HFF-Myc (cell line): ENCODE results near the gene TDRD1.

Source experiments
- DNase-seq: peaks from one replicate; pipeline ENCODE4 v3.0.0-alpha.2; 2011; ENCODE audit warnings: low read depth; ENCODE audit errors: extremely low read depth
- H3K4me3 ChIP-seq: replicated peaks from 2 replicates; pipeline ENCODE4 v1.5.1; 2011; ENCODE audit warnings: low read depth, mild to moderate bottlenecking, control low read depth, low read length
- TF ChIP-seq, protein P1 (sequence below): IDR thresholded peaks from 2 replicates; pipeline ENCODE4 v1.5.1; 2012; ENCODE audit warnings: mild to moderate bottlenecking, low read depth, low read length, control low read depth; ENCODE audit errors: missing control alignments

The TDRD1 gene

DNA sequence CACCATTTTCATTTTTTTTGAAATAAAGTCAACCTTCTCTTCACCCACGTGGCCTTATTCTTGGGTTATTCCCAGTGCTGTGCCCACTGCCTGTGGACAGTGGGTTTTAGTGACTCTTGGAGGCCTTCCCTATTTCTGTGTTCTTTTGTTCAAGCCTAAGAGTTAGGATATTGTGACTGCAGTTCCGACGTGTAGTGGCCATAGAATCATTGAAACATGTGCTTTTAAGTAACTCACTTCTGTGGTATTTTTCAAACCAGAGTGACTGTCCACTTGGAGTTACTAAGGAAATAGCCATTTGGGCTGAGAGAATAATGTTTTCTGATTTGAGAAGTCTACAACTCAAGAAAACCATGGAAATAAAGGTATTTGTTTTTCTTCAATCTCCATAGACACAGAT, 23.7 kb downstream of the TDRD1 start:
- no peak overlapping the region for H3K4me3 ChIP-seq
- TF ChIP-seq, protein P1, sequence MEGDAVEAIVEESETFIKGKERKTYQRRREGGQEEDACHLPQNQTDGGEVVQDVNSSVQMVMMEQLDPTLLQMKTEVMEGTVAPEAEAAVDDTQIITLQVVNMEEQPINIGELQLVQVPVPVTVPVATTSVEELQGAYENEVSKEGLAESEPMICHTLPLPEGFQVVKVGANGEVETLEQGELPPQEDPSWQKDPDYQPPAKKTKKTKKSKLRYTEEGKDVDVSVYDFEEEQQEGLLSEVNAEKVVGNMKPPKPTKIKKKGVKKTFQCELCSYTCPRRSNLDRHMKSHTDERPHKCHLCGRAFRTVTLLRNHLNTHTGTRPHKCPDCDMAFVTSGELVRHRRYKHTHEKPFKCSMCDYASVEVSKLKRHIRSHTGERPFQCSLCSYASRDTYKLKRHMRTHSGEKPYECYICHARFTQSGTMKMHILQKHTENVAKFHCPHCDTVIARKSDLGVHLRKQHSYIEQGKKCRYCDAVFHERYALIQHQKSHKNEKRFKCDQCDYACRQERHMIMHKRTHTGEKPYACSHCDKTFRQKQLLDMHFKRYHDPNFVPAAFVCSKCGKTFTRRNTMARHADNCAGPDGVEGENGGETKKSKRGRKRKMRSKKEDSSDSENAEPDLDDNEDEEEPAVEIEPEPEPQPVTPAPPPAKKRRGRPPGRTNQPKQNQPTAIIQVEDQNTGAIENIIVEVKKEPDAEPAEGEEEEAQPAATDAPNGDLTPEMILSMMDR = no peak
- DNase-seq = no peak

DNA sequence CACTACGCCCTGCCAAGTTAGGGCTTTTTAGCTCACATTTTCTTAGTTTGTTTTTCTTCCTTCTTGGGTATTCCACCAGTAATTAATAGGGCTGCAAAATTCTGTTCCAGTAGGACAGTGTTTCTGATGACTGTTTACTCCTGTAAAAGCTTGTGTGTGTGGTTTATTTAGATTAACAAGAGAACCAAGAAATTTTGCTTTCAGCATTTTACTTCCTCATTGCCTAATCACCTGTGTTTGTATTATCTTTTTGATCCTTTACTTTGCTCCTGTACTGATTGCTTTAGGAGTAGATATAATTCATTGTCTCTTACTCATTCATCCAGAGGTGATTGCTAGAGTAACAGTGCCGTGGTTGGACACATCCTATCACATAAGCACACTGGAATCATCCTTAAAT, 27.7 kb downstream of the TDRD1 start:
- no peak overlapping the region for H3K4me3 ChIP-seq
- TF ChIP-seq, protein P1 = no peak
- no peak for DNase-seq

DNA sequence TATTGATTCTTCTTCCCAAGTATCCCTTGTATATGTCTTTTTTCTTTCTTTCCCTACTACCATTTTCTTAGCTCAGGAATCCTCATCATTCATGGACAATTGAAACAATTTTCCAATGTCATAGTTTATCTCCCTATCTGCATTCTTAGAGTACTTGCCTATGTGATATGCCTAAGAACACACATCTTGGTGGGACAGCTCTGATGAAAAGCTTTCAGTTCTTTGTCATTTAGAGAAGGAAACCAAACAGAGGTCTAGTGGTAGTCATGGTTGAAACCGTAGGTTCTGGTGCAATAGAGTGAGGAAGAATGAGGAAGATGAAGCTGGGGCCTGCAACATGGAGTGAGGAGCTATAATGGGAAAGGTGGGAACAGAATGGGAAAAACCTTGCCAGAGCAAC, 28.2 kb downstream of the TDRD1 start:
- no peak for DNase-seq
- TF ChIP-seq, protein P1 = no peak

DNA sequence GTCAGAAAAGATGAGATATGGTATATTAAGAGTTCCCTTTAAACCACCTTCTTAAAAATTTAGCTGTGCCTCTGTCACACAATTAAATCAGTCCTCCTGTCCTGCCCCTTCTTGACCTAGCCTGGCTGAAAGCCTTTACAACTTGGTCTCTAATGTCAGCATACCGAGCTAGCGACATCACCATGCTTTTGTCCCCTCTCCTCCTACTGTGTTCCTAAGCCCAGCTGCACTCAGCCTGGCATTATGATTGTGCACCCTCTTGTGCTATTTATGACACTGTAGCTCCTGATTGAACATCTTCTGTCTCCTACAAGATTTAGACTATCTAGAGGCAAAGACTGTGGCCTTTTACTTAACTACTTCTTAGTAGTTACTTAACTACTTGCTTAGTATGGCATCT, 29.2 kb downstream of the TDRD1 start:
- TF ChIP-seq, protein P1 = no peak
- DNase-seq = no peak
- H3K4me3 ChIP-seq = no peak overlapping the region

More for the DNA sequence above, 28.2 kb downstream of the TDRD1 start:
- no peak overlapping the region for H3K4me3 ChIP-seq

DNA sequence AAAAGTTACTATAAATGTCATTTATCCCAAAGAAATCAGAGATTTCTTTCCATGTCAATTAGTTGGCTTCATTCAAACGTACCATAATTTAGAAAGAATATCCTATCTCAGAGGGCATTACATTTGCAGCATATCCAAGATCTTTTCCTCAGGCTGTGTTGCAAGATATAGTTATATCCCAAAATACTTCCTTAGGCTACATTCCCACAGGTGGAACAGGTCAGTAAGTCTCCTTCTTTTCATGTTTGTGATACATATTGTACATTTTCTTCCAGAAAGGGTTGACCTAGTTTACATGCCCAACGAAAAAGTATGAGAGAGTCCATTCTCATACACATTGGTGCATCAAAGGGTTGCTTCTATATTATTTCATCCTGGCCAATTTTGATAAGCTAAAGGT, 33.0 kb downstream of the TDRD1 start:
- H3K4me3 ChIP-seq = no peak overlapping the region
- TF ChIP-seq, protein P1 = no peak
- DNase-seq = no peak

DNA sequence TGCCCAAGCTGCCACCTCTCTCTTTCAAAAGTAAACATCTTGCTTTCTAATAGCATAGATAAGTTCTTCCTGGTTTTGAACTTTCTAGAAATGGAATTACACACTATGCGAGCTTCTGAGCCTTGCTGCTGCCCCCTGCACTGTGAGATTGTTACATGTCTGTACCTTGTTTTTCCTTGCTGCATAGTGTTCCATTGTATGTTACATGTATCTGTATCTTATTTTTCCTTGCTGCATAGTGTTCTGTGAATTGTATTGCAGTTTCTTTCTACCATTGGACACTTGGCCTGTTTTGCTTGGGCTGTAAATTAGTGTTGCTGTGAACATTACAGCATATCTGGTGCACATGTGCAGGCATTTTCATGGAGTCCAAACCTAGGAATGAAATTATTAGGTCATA, 35.9 kb downstream of the TDRD1 start:
- no peak for DNase-seq
- H3K4me3 ChIP-seq = no peak overlapping the region
- TF ChIP-seq, protein P1 = no peak

DNA sequence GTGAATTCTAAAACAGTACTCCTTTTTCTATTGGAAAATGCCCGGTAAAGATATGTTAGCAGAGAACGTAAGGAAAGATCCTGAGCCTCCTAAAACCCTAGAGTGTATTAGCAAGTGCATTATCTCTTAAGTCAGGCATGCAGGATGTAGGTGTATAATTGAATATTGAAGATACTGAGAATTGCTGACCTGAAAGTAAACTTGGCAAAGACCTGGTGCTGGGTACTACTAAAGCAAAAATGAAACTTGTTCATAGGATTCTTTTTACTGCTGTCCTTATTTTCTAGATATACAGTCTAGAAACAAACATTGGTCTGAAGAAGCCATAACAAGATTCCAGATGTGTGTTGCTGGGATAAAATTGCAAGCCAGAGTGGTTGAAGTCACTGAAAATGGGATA, 41.1 kb downstream of the TDRD1 start:
- no peak for DNase-seq
- H3K4me3 ChIP-seq = no peak overlapping the region
- TF ChIP-seq, protein P1 = no peak
